Ovary (tissue), 9 donors: ENCODE results near the gene BLACAT1. TPM values are rescaled to one million over a fixed set of nuclear protein-coding genes. Genes with fewer than 3 reads are reported as not detected.

ENCODE experiments used
- DNase-seq, 5 donors: peaks; one replicate each; pipeline ENCODE4 v3.0.0-alpha.2; 2019 to 2020
- H3K27ac ChIP-seq, 2 donors: fragments of 200-600 bp; one replicate each; pipeline versions ENCODE4 v1.5.1 to v1.8.0; 2019 to 2022
- H3K27me3 ChIP-seq: fragments of 200-600 bp; one replicate; pipeline ENCODE4 v1.8.0; 2022
- H3K36me3 ChIP-seq: fragments of 200-600 bp; sonication (generic); one replicate; pipeline ENCODE4 v1.5.1; 2019
- H3K4me1 ChIP-seq: one replicate; pipeline ENCODE4 v1.8.1; 2013; ENCODE audit warnings: mild to moderate bottlenecking, moderate library complexity; ENCODE audit not compliant: insufficient read depth
- H3K4me3 ChIP-seq: fragments of 200-600 bp; sonication (generic); one replicate; pipeline ENCODE4 v1.5.1; 2017
- H3K9me3 ChIP-seq, 2 donors: fragments of 200-600 bp in 1 of 2; sonication (generic) in 1 of 2; one replicate each; pipeline versions ENCODE4 v1.5.1 to v1.8.1; 2013 to 2019; ENCODE audit warnings: mild to moderate bottlenecking in 1 of 2, moderate library complexity in 1 of 2
- EP300 ChIP-seq: sonication (generic); formaldehyde crosslinking; IDR thresholded peaks from one replicate; pipeline ENCODE4 v1.6.1; 2017; ENCODE audit warnings: antibody characterized with exemption
- POLR2A ChIP-seq: fragments of 450-650 bp; IDR thresholded peaks from one replicate; pipeline ENCODE4 v1.6.1; 2017; ENCODE audit warnings: antibody characterized with exemption, mild to moderate bottlenecking, moderate library complexity
- WGBS, 3 donors: extraction: QIAGEN DNeasy Blood & Tissue Kit in 1 of 3; methylation state at CpG; one replicate each; pipeline versions ENCODE4 v1.1.5 to v1.1.7; 2013 to 2017; 5-methylcytosine and 5-hydroxymethylcytosine counted together
- intact Hi-C, 4 donors: fragments of 100-400 bp; cut with DNase I; formaldehyde crosslinking; loops; one replicate each; pipeline versions ENCODE4 v1.11.0 to v1.15.1; 2022 to 2023
- polyA plus RNA-seq, 2 donors: library from polyadenylated mRNA; stranded (reverse); fragments of 200-250 nt in 1 of 2; fragments of 350-450 nt in 1 of 2; fragmentation: Illumina TruSeq in 1 of 2; extraction: RNeasy Lipid Tissue Mini Kit (QIAGEN cat#74804) in 1 of 2; gene quantifications; one replicate each; pipeline ENCODE4 v1.2.3, GENCODE V29; 2013 to 2014
- total RNA-seq, 7 donors: library from RNA; depleted of rRNA in 2 of 7; stranded (reverse); fragments of >200 nt in 2 of 7; fragmentation: NEBNext Ultra II Directional in 3 of 7; extraction: Animal tissue kit (Norgen Biotek cat#: 25700) in 3 of 7; gene quantifications; one replicate each; pipeline versions ENCODE4 v1.1.0 to v1.2.4, GENCODE V29; 2016 to 2023
- TF ChIP-seq, protein P1 (sequence below), 3 donors: fragments of 450-650 bp in 2 of 3; fragments of 200-600 bp in 1 of 3; IDR thresholded peaks; one replicate each; pipeline versions ENCODE4 v1.5.1 to v1.8.0; 2016 to 2022; ENCODE audit warnings: antibody characterized with exemption in 3 of 3, mild to moderate bottlenecking in 1 of 3
- donor health status: DM: no; HTN: no; CAD: no; lungs with moderate emphysema.
- donor health status: DM: no; HTN: no; CAD: no.
- donor health status: Bipolar disorder and iron deficiency.
- donor health status: DM: yes; HTN: yes; CAD: no.
- donor health status: DM: no; HTN: no; CAD: no.
- donor health status: DM: yes; HTN: yes; CAD: no.

The BLACAT1 gene
- total and polyA plus RNA-seq, 9 donors = 0.08 to 2.1 (median 0.51) TPM

DNA sequence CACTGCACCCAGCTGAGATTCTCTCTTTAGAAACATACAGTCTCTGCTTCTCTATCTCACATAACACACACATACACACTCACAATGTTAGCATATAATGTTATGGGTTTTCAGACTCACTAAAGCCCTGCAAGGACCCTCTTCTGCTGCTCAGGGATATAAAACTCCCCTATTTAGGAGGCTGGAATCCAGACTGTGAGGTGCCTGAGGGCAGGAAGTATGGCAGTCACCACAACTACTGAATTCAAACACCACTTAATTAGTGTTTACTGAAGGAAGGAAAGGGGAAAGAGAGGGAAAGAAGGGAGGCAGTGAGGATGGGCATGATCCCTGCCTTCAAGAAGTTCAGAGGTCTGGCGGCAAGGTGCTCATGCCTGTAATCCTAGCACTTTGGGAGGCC, 40.8 kb upstream of the BLACAT1 start:
- Histone ChIP-seq H3K27ac (no peak overlapping the region), H3K27me3 (no peaks in the 10 kb centered on the region), H3K4me1 (peaks cover 17% of the 10 kb centered on the region), H3K36me3 (no peaks in the 10 kb centered on the region), H3K9me3 (no peaks in the 10 kb centered on the region), H3K4me3 (no peak overlapping the region)
- DNase-seq = no peak
- intact Hi-C loops = no loop called here
- TF ChIP-seq, protein P1, sequence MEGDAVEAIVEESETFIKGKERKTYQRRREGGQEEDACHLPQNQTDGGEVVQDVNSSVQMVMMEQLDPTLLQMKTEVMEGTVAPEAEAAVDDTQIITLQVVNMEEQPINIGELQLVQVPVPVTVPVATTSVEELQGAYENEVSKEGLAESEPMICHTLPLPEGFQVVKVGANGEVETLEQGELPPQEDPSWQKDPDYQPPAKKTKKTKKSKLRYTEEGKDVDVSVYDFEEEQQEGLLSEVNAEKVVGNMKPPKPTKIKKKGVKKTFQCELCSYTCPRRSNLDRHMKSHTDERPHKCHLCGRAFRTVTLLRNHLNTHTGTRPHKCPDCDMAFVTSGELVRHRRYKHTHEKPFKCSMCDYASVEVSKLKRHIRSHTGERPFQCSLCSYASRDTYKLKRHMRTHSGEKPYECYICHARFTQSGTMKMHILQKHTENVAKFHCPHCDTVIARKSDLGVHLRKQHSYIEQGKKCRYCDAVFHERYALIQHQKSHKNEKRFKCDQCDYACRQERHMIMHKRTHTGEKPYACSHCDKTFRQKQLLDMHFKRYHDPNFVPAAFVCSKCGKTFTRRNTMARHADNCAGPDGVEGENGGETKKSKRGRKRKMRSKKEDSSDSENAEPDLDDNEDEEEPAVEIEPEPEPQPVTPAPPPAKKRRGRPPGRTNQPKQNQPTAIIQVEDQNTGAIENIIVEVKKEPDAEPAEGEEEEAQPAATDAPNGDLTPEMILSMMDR (IDR thresholded peaks at IDR 0.05) = no peak
- TF ChIP-seq POLR2A (no peak), EP300 (no peak)
- WGBS, 3 donors = 93 to 96% (median 95%) methylated on average over 1 of the region's 1 CpG

DNA sequence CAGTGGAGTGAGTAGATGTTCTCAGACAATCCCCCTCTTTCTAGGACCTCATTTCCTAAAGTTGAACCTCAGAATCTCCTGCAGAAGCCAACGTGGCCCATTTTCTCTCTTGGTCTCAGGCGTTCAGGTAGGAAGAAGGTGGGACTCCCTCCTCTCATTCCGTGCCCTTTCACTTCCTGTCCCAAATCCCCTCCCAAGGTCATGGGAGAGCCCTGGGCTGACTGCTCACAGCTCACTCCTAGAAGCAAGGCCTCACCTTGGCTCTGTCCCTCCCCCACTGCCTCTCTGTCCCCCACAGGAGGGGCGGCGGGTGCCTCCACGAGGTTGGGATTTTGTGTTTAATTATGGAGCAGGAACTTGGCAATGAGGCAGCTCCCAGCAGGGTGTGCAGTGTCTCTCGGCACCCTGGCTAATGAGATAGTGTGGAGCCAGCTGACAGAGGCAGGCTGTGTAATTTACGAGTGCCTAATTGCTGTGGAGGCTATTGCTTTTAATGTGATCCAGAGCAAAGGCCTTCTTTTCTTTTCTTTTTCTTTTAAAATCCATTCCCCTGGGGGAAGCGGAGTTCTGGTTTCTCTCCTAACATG, 39.5 kb upstream of the BLACAT1 start:
- Histone ChIP-seq H3K4me3 (no peak overlapping the region), H3K9me3 (no peaks in the 10 kb centered on the region), H3K4me1 (peaks cover 17% of the 10 kb centered on the region), H3K27me3 (no peaks in the 10 kb centered on the region), H3K36me3 (no peaks in the 10 kb centered on the region), H3K27ac (no peak overlapping the region)
- TF ChIP-seq POLR2A (no peak), EP300 (no peak)
- TF ChIP-seq, protein P1 (IDR thresholded peaks at IDR 0.05) = no peak
- DNase-seq = peak in 1 of 5 donors; percentile 52
- intact Hi-C loops = no loop called here
- WGBS, 3 donors = 37 to 44% (median 39%) methylated on average over 9 of the region's 9 CpGs

DNA sequence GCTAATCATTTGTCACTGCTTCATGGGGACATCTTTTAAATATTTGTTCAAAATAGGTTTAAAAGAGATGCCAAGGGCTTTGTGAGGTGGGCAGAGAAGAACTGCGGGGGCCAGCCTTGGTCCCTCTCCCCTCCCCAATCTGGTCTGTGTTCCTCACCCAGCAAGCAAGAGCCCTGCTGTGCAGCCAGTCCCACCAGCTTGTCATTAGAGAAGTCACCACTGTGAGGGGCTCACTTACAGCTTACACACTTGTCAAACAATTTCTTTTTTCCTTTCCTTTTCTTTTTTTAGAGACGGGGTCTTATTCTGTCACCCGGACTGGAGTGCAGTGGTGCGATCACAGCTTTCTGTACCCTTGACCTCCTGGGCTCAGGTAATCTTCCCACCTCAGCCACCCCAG, 38.3 kb upstream of the BLACAT1 start:
- WGBS, 3 donors = 84 to 86% (median 86%) methylated on average over 4 of the region's 4 CpGs
- TF ChIP-seq, protein P1 (IDR thresholded peaks at IDR 0.05) = no peak
- TF ChIP-seq EP300 (no peak), POLR2A (no peak)

DNA sequence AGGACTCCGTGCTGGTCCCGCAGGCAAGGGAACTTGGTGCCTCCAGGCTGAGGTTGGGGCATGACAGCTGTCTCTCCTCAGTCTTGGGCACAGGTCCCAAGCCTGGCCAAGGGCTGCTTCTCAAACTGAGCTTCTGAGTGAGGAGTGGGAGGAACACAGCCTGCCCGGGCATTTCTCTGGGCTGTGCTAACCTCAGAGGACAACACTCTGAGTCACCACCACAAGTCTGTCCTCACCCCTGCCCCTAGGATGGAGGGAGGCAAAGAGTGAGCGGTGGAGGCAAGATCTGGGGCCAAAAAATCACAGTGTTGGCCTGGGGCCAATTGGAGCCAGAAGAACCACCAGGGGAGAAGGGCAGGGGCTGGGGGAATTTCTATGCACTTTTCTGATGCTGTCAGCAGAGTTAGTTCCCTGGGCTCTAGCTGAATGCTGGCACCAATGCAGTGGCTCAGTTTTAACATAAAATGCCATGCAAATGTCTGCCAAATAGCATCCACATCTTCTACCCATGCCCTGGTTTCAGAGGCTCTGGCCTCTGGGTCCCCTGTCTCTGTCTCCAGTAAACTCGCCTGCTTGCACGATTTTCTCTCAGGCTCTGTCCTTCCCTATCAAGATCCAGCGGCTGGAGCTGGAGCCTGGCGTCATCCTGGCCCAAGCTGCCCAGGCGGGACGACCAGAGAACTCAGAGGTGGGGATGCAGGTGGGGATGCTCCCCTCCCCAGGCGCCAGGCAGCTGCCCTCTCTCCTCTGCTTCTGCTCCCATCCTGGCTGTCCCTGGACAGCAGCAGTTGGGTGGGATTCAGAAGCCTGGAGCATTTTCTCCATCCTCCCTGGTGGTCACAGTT, 37.6 kb upstream of the BLACAT1 start:
- WGBS, 3 donors = 28 to 41% (median 31%) methylated on average over 11 of the region's 11 CpGs
- Histone ChIP-seq H3K27ac (peak overlapping the region in 1 of 2 donors; percentile 46), H3K4me3 (no peak overlapping the region), H3K27me3 (no peaks in the 10 kb centered on the region), H3K4me1 (peaks cover 17% of the 10 kb centered on the region), H3K36me3 (no peaks in the 10 kb centered on the region), H3K9me3 (no peaks in the 10 kb centered on the region)
- TF ChIP-seq, protein P1 (IDR thresholded peaks at IDR 0.05) = no peak
- TF ChIP-seq POLR2A = no peak
- no peak for TF ChIP-seq EP300
- peak; percentile 68 to 85 (median 82) for DNase-seq
- intact Hi-C loops = no loop called here

More for the DNA sequence above, 38.3 kb upstream of the BLACAT1 start:
- Histone ChIP-seq H3K27me3 (no peaks in the 10 kb centered on the region), H3K9me3 (no peaks in the 10 kb centered on the region), H3K36me3 (no peaks in the 10 kb centered on the region), H3K4me1 (peaks cover 17% of the 10 kb centered on the region), H3K4me3 (no peak overlapping the region), H3K27ac (no peak overlapping the region)
- intact Hi-C loops = no loop called here
- DNase-seq = no peak
